Endothelial cell of umbilical vein (primary cell): Measurements from ENCODE around the gene PCBD2. TPM values are rescaled to one million over a fixed set of nuclear protein-coding genes. Genes with fewer than 3 reads are reported as not detected.

Source experiments
- BruUV-seq: library from RNA; stranded (reverse); fragments of 400-500 nt; replicated peaks from 2 replicates; lab custom pipeline; 2021; lab: Mats Ljungman, UMichigan
- CTCF ChIA-PET: fragments of 300-600, 350-600 bp; sonication (Branson Sonifier 250); formaldehyde crosslinking; loops from one replicate; lab custom pipeline; 2021; ENCODE audit warnings: antibody characterized with exemption, inconsistent platforms; lab: Charles Lee
- POLR2A ChIA-PET: fragments of 300-600, 350-600 bp; sonication (Branson Sonifier 250); formaldehyde crosslinking; loops from one replicate; lab custom pipeline; 2021; ENCODE audit warnings: antibody characterized with exemption, inconsistent platforms; lab: Charles Lee
- DNase-seq: peaks from one replicate; pipeline ENCODE4 v3.0.0-alpha.2; 2011; ENCODE audit warnings: low read depth, low spot score
- FAIRE-seq: peaks from 2 replicates; lab custom pipeline; 2011; peaks lifted over from hg19 to GRCh38; lab: Jason Lieb, UNC
- H2AFZ ChIP-seq: 2 replicates; pipeline ENCODE4 v1.6.0; 2012; ENCODE audit warnings: low read depth, low read length, control low read depth, inconsistent platforms
- H3K27ac ChIP-seq: 2 replicates; pipeline ENCODE4 v1.5.1; 2011; ENCODE audit warnings: low read depth, mild to moderate bottlenecking, control low read depth, low read length, moderate library complexity; ENCODE audit not compliant: insufficient read depth
- H3K27me3 ChIP-seq, 2 experiments: 2 replicates each; pipeline versions ENCODE4 v1.6.0 to v1.6.1; 2011; ENCODE audit warnings: low read length in 2 of 2, mixed read lengths in 1 of 2; ENCODE audit not compliant: control insufficient read depth in 2 of 2, insufficient read depth in 2 of 2
- H3K36me3 ChIP-seq, 2 experiments: 2 replicates in 1 of 2; 3 replicates in 1 of 2; pipeline ENCODE4 v1.5.1; 2011; ENCODE audit warnings: low read length in 2 of 2, mild to moderate bottlenecking in 1 of 2, moderate library complexity in 1 of 2; ENCODE audit not compliant: control insufficient read depth in 2 of 2, insufficient read depth in 2 of 2; ENCODE audit errors: extremely low read depth in 1 of 2
- H3K4me1 ChIP-seq: 3 replicates; pipeline ENCODE4 v1.5.1; 2011; ENCODE audit warnings: mild to moderate bottlenecking, low read length; ENCODE audit not compliant: control insufficient read depth, insufficient read depth; ENCODE audit errors: extremely low read depth
- H3K4me2 ChIP-seq: 2 replicates; pipeline ENCODE4 v1.6.1; 2011; ENCODE audit warnings: low read length, control low read depth, mixed read lengths; ENCODE audit not compliant: insufficient read depth
- H3K4me3 ChIP-seq, 3 experiments: fragments of 200-600 bp in 1 of 3; sonication (generic), shearing (Covaris generic) in 1 of 3; replicated peaks in 1 of 3; 2 replicates each; pipeline ENCODE4 v1.5.1; 2011 to 2016; ENCODE audit warnings: control low read depth in 3 of 3, low read length in 3 of 3, mild to moderate bottlenecking in 2 of 3, inconsistent platforms in 1 of 3, low read depth in 1 of 3, moderate library complexity in 1 of 3; ENCODE audit not compliant: insufficient read depth in 1 of 3
- H3K79me2 ChIP-seq: 2 replicates; pipeline ENCODE4 v1.6.0; 2012; ENCODE audit warnings: low read length, inconsistent platforms; ENCODE audit not compliant: control insufficient read depth, insufficient read depth
- H3K9ac ChIP-seq: replicated peaks from 2 replicates; pipeline ENCODE3; 2011; ENCODE audit warnings: low read length, control low read depth; ENCODE audit not compliant: insufficient read depth; ENCODE audit errors: extremely low read depth
- H3K9me1 ChIP-seq: replicated peaks from 3 replicates; pipeline ENCODE4 v1.6.0; 2011; ENCODE audit warnings: mild to moderate bottlenecking, low read length; ENCODE audit not compliant: control insufficient read depth, insufficient read depth; ENCODE audit errors: extremely low read depth
- H3K9me3 ChIP-seq: replicated peaks from 2 replicates; pipeline ENCODE4 v1.5.1; 2012; ENCODE audit warnings: low read length, inconsistent platforms; ENCODE audit not compliant: control insufficient read depth, insufficient read depth
- H4K20me1 ChIP-seq: replicated peaks from 2 replicates; pipeline ENCODE3; 2011; ENCODE audit warnings: mild to moderate bottlenecking, low read length; ENCODE audit not compliant: control insufficient read depth, insufficient read depth; ENCODE audit errors: extremely low read depth
- CTCF ChIP-seq, 2 donors: IDR thresholded peaks; 1 replicate in 1 of 2; 2 replicates in 1 of 2; pipeline ENCODE4 v1.5.1; 2011; ENCODE audit warnings: low read length in 2 of 2, mild to moderate bottlenecking in 2 of 2, moderate library complexity in 2 of 2, control low read depth in 1 of 2, inconsistent platforms in 1 of 2, low read depth in 1 of 2; ENCODE audit not compliant: insufficient read depth in 1 of 2; ENCODE audit errors: extremely low read depth in 1 of 2
- EZH2 ChIP-seq: IDR thresholded peaks from 2 replicates; pipeline ENCODE4 v1.6.1; 2012; ENCODE audit warnings: borderline replicate concordance, low read depth, mild to moderate bottlenecking, moderate library complexity, low read length, inconsistent platforms; ENCODE audit not compliant: severe bottlenecking
- FOS ChIP-seq: IDR thresholded peaks from 2 replicates; pipeline ENCODE4 v1.6.1; 2011; ENCODE audit warnings: mild to moderate bottlenecking, low read length, moderate library complexity, borderline replicate concordance; ENCODE audit not compliant: insufficient read depth
- GATA2 ChIP-seq: IDR thresholded peaks from 2 replicates; pipeline ENCODE4 v1.7.0; 2011; ENCODE audit warnings: low read depth, mild to moderate bottlenecking, moderate library complexity, mixed read lengths, low read length; ENCODE audit not compliant: insufficient read length, insufficient read depth
- JUN ChIP-seq: IDR thresholded peaks from 2 replicates; pipeline ENCODE4 v1.6.1; 2011; ENCODE audit warnings: borderline replicate concordance, low read depth; ENCODE audit not compliant: insufficient read length, insufficient read depth
- MAX ChIP-seq: IDR thresholded peaks from 2 replicates; pipeline ENCODE4 v1.6.1; 2011; ENCODE audit not compliant: insufficient read depth, insufficient read length
- MYC ChIP-seq: IDR thresholded peaks from one replicate; pipeline ENCODE4 v1.6.1; 2011; ENCODE audit warnings: mild to moderate bottlenecking, low read depth, low read length
- POLR2A ChIP-seq: IDR thresholded peaks from 2 replicates; pipeline ENCODE4 v1.6.1; 2012; ENCODE audit warnings: low read depth, mild to moderate bottlenecking, control low read depth, low read length
- POLR2AphosphoS5 ChIP-seq: IDR thresholded peaks from 2 replicates; pipeline ENCODE4 v1.6.1; 2012; ENCODE audit warnings: low read depth, mild to moderate bottlenecking, control low read depth, low read length, moderate library complexity; ENCODE audit not compliant: insufficient read depth
- dilution Hi-C: fragments of 300-500 bp; cut with MboI; formaldehyde crosslinking; loops from one replicate; pipeline ENCODE4 v1.15.0; 2019; ENCODE audit warnings: low sequenced_read_pairs; ENCODE audit not compliant: extremely low pct_ligation_motif_present
- intact Hi-C: fragments of 100-400 bp; cut with micrococcal nuclease; formaldehyde crosslinking; loops from one replicate; pipeline ENCODE4 v1.10.0; 2022
- polyA plus RNA-seq, 4 experiments: library from polyadenylated mRNA; depleted of rRNA in 3 of 4; stranded (reverse) in 3 of 4; unstranded in 1 of 4; fragments of >200 nt; gene quantifications; 2 replicates each; pipeline versions ENCODE4 v1.2.1 to v1.2.3, GENCODE V29; 2011 to 2012; ENCODE audit warnings: missing spikeins in 1 of 4
- total RNA-seq: library from RNA; stranded (reverse); gene quantifications from 2 replicates; pipeline ENCODE4 v1.2.3, GENCODE V29; 2021

The PCBD2 gene
- total and polyA plus RNA-seq, 2 donors (not counting 3 experiments of a cell fraction or from before 2014, with no cell fraction given), result 4.0 to 10.7 TPM

DNA sequence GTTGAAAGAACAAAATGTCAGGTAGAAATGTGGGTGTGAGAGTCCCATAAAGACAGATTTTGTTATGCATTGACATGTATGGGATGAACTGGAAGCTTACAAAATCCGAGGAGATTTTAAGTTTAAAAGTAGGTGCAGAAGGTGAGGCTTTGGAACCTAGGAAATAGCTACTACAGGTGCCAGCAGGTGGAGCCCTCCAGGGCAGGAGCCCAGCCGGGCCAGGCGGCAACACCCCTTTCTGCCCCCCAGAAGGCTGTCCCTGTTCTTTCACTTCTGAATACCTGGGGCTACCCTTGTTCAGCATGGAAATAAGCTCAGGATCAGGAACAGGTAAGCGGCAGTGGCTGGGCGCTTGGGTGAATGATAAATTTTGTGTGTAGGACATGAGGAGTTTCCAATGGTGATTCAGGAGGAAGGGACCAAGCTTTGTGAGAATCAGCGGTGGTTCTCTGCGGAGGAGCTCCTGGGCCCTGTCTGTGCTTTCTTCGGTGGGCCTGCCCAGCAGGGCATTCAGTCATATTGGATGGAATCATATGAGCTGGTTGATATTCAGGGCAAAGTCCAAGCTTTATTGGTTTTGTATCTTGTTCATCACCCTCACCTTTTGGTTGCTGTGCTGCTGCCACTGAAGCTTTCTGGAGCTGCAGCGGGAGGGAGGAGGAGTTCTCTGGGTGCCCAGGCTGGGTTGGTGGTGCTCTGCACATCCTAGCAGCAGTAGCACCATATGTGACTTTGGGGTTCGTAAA, 12.3 kb downstream of the PCBD2 start:
- peaks cover 2 to 5% of the 10 kb centered on the region in 2 experiments for H3K36me3 ChIP-seq
- no TSS peak for BruUV-seq
- no peak overlapping the region for H2AFZ ChIP-seq
- no peak overlapping the region for H3K4me3 ChIP-seq
- no peaks in the 10 kb centered on the region for H3K9me3 ChIP-seq
- H3K79me2 ChIP-seq, result no peaks in the 10 kb centered on the region
- H4K20me1 ChIP-seq, result no peaks in the 10 kb centered on the region
- POLR2A ChIA-PET, result no interaction called here
- H3K4me2 ChIP-seq, result no peak overlapping the region
- H3K27me3 ChIP-seq, result no peaks in the 10 kb centered on the region
- DNase-seq, result no peak
- dilution Hi-C loops (no loop called here), intact Hi-C loops (no loop called here)
- CTCF ChIA-PET, result interaction anchor here (0.9 to 1.9 kb wide), 7 partner anchors 12 to 408 kb away, joined by 3 to 5 read pairs (median 3); partner anchors contain the start of gene PCBD2
- no peak overlapping the region for H3K27ac ChIP-seq
- no peaks in the 10 kb centered on the region for H3K4me1 ChIP-seq
- FAIRE-seq, result no peak
- no peak overlapping the region for H3K9ac ChIP-seq
- no peaks in the 10 kb centered on the region for H3K9me1 ChIP-seq
- TF ChIP-seq EZH2, result no peak
- TF ChIP-seq POLR2AphosphoS5, result no peak
- no peak for TF ChIP-seq JUN
- TF ChIP-seq GATA2, result no peak
- no peak for TF ChIP-seq MYC
- TF ChIP-seq FOS, result no peak
- no peak for TF ChIP-seq MAX
- TF ChIP-seq POLR2A, result no peak
- no peak for TF ChIP-seq CTCF (IDR thresholded peaks at IDR 0.05; ENCODE audit: extremely low read depth in 1 of 2, insufficient read depth in 1 of 2, low read depth in 1 of 2, low read length in 2 of 2)
